ENCODE results near the gene FSCB.

Gene FSCB

GRCh38 chr14:44461811-44462210 is 45.3 kb downstream of the FSCB start:
- no peaks in the 10 kb centered on the region for H3K9me3 ChIP-seq
- no peak for TF ChIP-seq CTCF (IDR thresholded peaks at IDR 0.05)

More at GRCh38 chr14:44461811-44462210, 45.3 kb downstream of the FSCB start:
- no peaks in the 10 kb centered on the region for H3K36me3 ChIP-seq
- no peaks in the 10 kb centered on the region for H3K4me1 ChIP-seq (ENCODE audit: control insufficient read depth in 1 of 2, insufficient read depth in 1 of 2, low read depth in 1 of 2, low read length in 1 of 2)
- H3K27me3 ChIP-seq: no peaks in the 10 kb centered on the region
- H3K27ac ChIP-seq: no peak overlapping the region
- H3K4me3 ChIP-seq (ENCODE audit: low read depth in 1 of 2, low read length in 1 of 2): no peak overlapping the region

Measured in neutrophil (primary cell).